WTC11 (cell line): Measurements from ENCODE around the gene NDUFA11. TPM values are rescaled to one million over a fixed set of nuclear protein-coding genes. Genes with fewer than 3 reads are reported as not detected.

Experiments used
- ATAC-seq: fragments of 200-7000 bp; cut with Tn5 transposase; 2 replicates; pipeline ENCODE4 v1.10.0; 2021; ENCODE audit warnings: mild to moderate bottlenecking, moderate library complexity
- CTCF ChIA-PET: fragments of 300-600 bp; sonication (Branson Sonifier 250); formaldehyde crosslinking; loops from one replicate; lab custom pipeline; 2021; ENCODE audit warnings: antibody characterized with exemption; lab: Charles Lee
- POLR2A ChIA-PET: fragments of 350-600 bp; sonication (Branson Sonifier 250); formaldehyde crosslinking; loops from one replicate; lab custom pipeline; 2021; ENCODE audit warnings: antibody characterized with exemption; lab: Charles Lee
- DNase-seq: peaks from one replicate; pipeline ENCODE4 v3.0.0; 2021; ENCODE audit warnings: low spot score
- H3K27ac Mint-ChIP-seq: 2 replicates; pipeline ENCODE4 v1.8.0; 2021; ENCODE audit warnings: mixed read lengths
- H3K27me3 Mint-ChIP-seq: 2 replicates; pipeline ENCODE4 v1.8.0; 2021; ENCODE audit warnings: low read depth, mild to moderate bottlenecking, moderate library complexity, mixed read lengths
- H3K36me3 Mint-ChIP-seq: 2 replicates; pipeline ENCODE4 v1.8.0; 2021; ENCODE audit warnings: mixed read lengths
- H3K4me1 Mint-ChIP-seq: 2 replicates; pipeline ENCODE4 v1.8.0; 2022; ENCODE audit warnings: mixed read lengths
- H3K4me3 Mint-ChIP-seq: 2 replicates; pipeline ENCODE4 v1.8.0; 2021; ENCODE audit warnings: mild to moderate bottlenecking, moderate library complexity, mixed read lengths
- H3K9me3 Mint-ChIP-seq: 2 replicates; pipeline ENCODE4 v1.8.0; 2021; ENCODE audit warnings: mixed read lengths
- AR ChIP-seq: fragments of 250-450 bp; sonication (Bioruptor Pico); IDR thresholded peaks from 2 replicates; pipeline ENCODE4 v1.9.0; 2021; ENCODE audit warnings: mild to moderate bottlenecking
- ATF1 ChIP-seq: sonication (generic); formaldehyde crosslinking; IDR thresholded peaks from 2 replicates; pipeline ENCODE4 v1.8.1; 2023; ENCODE audit warnings: mild to moderate bottlenecking, moderate library complexity, missing genetic modification reagents
- CREB1 ChIP-seq: sonication (generic); formaldehyde crosslinking; IDR thresholded peaks from 2 replicates; pipeline ENCODE4 v1.8.0; 2023; ENCODE audit warnings: mild to moderate bottlenecking, missing genetic modification reagents
- EMX1 ChIP-seq: fragments of 250-450 bp; sonication (Bioruptor Pico); IDR thresholded peaks from 2 replicates; pipeline ENCODE4 v1.8.0; 2021; ENCODE audit warnings: mild to moderate bottlenecking
- GTF2I ChIP-seq: fragments of 250-450 bp; sonication (Bioruptor Pico); conservative IDR thresholded peaks from 2 replicates; pipeline ENCODE4 v1.4.0; 2021; ENCODE audit warnings: mild to moderate bottlenecking
- IRF2 ChIP-seq: sonication (generic); formaldehyde crosslinking; IDR thresholded peaks from 2 replicates; pipeline ENCODE4 v1.8.0; 2022; ENCODE audit warnings: low read depth, missing genetic modification reagents, borderline replicate concordance
- JAZF1 ChIP-seq: fragments of 250-450 bp; sonication (Bioruptor Pico); IDR thresholded peaks from 2 replicates; pipeline ENCODE4 v1.9.0; 2021; ENCODE audit warnings: moderate library complexity, mild to moderate bottlenecking, inconsistent platforms
- NR2C2 ChIP-seq: sonication (generic); formaldehyde crosslinking; IDR thresholded peaks from 2 replicates; pipeline ENCODE4 v1.8.0; 2022; ENCODE audit warnings: mild to moderate bottlenecking, missing genetic modification reagents
- OVOL2 ChIP-seq: fragments of 250-450 bp; sonication (Bioruptor Pico); IDR thresholded peaks from 2 replicates; pipeline ENCODE4 v1.9.0; 2021; ENCODE audit warnings: mild to moderate bottlenecking, borderline replicate concordance
- SMAD4 ChIP-seq: sonication (generic); formaldehyde crosslinking; IDR thresholded peaks from 2 replicates; pipeline ENCODE4 v1.8.0; 2022; ENCODE audit warnings: mild to moderate bottlenecking, missing genetic modification reagents
- USF1 ChIP-seq: sonication (generic); formaldehyde crosslinking; IDR thresholded peaks from 2 replicates; pipeline ENCODE4 v1.8.0; 2022; ENCODE audit warnings: mild to moderate bottlenecking, missing genetic modification reagents
- ZNF219 ChIP-seq: sonication (generic); formaldehyde crosslinking; IDR thresholded peaks from 2 replicates; pipeline ENCODE4 v1.8.0; 2023; ENCODE audit warnings: missing genetic modification reagents, mild to moderate bottlenecking, borderline replicate concordance
- ZNF232 ChIP-seq: sonication (generic); formaldehyde crosslinking; IDR thresholded peaks from 2 replicates; pipeline ENCODE4 v1.8.0; 2022; ENCODE audit warnings: mild to moderate bottlenecking, missing genetic modification reagents
- ZNF423 ChIP-seq: fragments of 250-450 bp; sonication (Bioruptor Pico); IDR thresholded peaks from 2 replicates; pipeline ENCODE4 v2.1.2; 2022; ENCODE audit warnings: mild to moderate bottlenecking, moderate library complexity
- ZNF671 ChIP-seq: fragments of 250-450 bp; sonication (Bioruptor Pico); IDR thresholded peaks from 2 replicates; pipeline ENCODE4 v1.8.0; 2021; ENCODE audit warnings: mild to moderate bottlenecking
- total RNA-seq: library from RNA; stranded (reverse); gene quantifications from 3 replicates; pipeline ENCODE4 v1.2.3, GENCODE V29; 2021
- TF ChIP-seq, protein P1 (sequence below): sonication (generic); formaldehyde crosslinking; IDR thresholded peaks from 2 replicates; pipeline ENCODE4 v1.8.1; 2023; ENCODE audit warnings: mild to moderate bottlenecking, missing genetic modification reagents

Gene NDUFA11
- total RNA-seq, 1 experiment from 2014 or later, result 261 TPM

DNA sequence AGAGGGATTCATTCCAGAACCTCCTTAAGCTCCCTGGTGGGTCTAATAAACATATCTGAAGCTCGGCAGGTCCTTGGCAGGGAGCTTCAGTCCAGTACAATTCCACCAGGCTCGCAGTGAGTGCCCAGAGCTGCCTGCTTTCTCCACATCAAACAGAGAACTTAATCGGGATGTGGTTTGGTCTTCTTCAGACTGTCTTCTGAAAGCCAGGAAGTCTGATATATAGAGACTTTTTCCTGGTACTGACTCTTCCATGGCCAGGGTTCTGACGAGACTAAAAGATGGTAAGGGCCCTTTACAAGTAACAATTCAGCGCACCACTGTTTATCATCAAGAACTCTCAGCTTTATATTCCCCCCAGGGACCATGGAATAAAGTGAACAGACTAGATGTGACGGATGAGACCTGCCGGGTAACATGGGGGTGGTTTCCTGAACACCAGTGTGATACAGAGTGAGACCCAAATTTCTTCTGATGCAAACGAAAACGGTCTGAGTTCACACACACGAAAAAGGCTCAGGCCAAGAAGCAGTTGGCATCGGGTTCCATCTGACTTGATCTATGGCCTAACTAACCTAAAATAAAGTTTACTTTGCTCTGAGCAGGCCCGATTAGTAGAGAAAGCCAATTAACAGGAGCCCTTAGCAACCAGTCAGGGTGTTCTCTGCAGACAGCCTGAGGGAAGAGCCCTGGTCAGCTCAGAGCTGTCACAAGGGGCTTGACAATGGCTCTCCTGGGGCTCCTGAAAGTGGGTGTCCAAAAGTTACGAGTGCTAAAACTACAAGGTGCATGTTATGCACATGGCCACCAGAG, 45.4 kb upstream of the NDUFA11 start (continued):
- no peak for TF ChIP-seq ZNF219 (CRISPR knock-in tag)

DNA sequence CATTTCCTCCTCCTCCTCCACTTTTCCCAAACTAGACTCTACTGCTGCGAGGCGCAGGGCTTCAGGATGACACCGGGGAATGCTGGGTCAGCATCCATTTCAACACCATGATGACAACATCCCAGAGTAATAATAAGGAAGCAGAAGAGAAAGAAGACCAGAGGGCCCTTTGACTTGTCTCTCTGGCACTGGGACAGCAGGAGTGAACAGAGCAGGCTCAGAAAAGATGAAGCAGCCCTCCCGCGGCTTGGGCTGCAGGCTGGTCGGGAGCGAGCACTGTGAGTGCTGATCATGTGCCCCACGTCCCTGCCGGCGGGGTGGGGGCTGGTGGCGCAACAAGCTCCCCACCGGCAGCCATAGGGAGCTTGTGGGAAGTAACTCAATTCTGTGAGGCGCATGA, 43.8 kb upstream of the NDUFA11 start:
- CTCF ChIA-PET, result interaction anchor here (0.7 to 9.0 kb wide), 6 partner anchors 12 to 318 kb away, joined by 3 to 95 read pairs (median 4); no protein-coding TSS in a partner anchor
- H3K27ac Mint-ChIP-seq, result peak overlapping the region; percentile 91; the same call in 1 of the 2 replicates
- peaks cover 57% of the 10 kb centered on the region for H3K4me1 Mint-ChIP-seq
- no peak overlapping the region for H3K4me3 Mint-ChIP-seq
- ATAC-seq, result no peak
- peaks cover 6% of the 10 kb centered on the region; the same call in 1 of the 2 replicates for H3K36me3 Mint-ChIP-seq
- POLR2A ChIA-PET, result interaction anchor here (0.6 to 1.6 kb wide), 3 partner anchors 43 to 143 kb away, joined by 4 to 6 read pairs (median 5); partner anchors contain the start of gene VMAC
- H3K27me3 Mint-ChIP-seq, result no peaks in the 10 kb centered on the region; the same call in 1 of the 2 replicates
- no peak for TF ChIP-seq OVOL2 (CRISPR knock-in tag)
- no peaks in the 10 kb centered on the region for H3K9me3 Mint-ChIP-seq
- DNase-seq, result no peak

DNA sequence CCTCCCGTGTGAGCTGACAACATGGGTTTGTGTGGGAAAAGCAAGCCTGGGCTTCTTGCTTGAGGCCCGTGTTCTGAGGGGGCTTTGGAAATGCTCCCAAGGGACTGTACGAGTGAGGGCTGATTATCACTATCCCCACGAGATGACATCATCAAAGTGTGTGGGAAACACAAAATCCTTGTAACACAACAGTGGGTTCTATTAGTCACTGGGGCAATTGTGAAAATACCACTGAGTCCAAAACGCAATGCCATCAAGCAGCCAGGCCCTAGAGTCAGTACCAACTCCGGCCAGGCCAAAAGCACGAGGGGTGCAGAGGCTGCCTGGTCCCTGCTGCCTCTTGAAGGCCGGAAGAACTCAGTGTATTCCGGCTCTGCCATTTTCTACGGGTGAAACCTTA, 40.0 kb upstream of the NDUFA11 start:
- Mint-ChIP-seq H3K27me3 (no peaks in the 10 kb centered on the region), H3K9me3 (no peaks in the 10 kb centered on the region), H3K36me3 (peaks cover 26% of the 10 kb centered on the region), H3K27ac (peak overlapping the region; percentile 57; the same call in 1 of the 2 replicates), H3K4me1 (peaks cover 19% of the 10 kb centered on the region), H3K4me3 (no peak overlapping the region)
- DNase-seq (no peak), ATAC-seq (no peak)
- POLR2A ChIA-PET, result no interaction called here
- CTCF ChIA-PET, result interaction anchor here (0.8 to 1.7 kb wide), 4 partner anchors 24 to 140 kb away, joined by 4 to 8 read pairs (median 4); no protein-coding TSS in a partner anchor
- no peak for TF ChIP-seq IRF2 (CRISPR knock-in tag)
- no peak for TF ChIP-seq ZNF232 (CRISPR knock-in tag)
- no peak for TF ChIP-seq USF1
- no peak for TF ChIP-seq ZNF423 (CRISPR knock-in tag)
- no peak for TF ChIP-seq AR (CRISPR knock-in tag)
- no peak for TF ChIP-seq ZNF671 (CRISPR knock-in tag)
- no peak for TF ChIP-seq ATF1
- no peak for TF ChIP-seq SMAD4
- TF ChIP-seq EMX1 (CRISPR knock-in tag), result no peak
- TF ChIP-seq, protein P1, sequence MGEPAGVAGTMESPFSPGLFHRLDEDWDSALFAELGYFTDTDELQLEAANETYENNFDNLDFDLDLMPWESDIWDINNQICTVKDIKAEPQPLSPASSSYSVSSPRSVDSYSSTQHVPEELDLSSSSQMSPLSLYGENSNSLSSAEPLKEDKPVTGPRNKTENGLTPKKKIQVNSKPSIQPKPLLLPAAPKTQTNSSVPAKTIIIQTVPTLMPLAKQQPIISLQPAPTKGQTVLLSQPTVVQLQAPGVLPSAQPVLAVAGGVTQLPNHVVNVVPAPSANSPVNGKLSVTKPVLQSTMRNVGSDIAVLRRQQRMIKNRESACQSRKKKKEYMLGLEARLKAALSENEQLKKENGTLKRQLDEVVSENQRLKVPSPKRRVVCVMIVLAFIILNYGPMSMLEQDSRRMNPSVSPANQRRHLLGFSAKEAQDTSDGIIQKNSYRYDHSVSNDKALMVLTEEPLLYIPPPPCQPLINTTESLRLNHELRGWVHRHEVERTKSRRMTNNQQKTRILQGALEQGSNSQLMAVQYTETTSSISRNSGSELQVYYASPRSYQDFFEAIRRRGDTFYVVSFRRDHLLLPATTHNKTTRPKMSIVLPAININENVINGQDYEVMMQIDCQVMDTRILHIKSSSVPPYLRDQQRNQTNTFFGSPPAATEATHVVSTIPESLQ (CRISPR knock-in tag), result no peak
- no peak for TF ChIP-seq NR2C2 (CRISPR knock-in tag)
- TF ChIP-seq GTF2I, result no peak
- no peak for TF ChIP-seq JAZF1
- TF ChIP-seq CREB1 (CRISPR knock-in tag), result no peak
